Renal cortex interstitium (tissue), 15 donors: ENCODE measurements around the gene TMEM239. TPM values are rescaled to one million over a fixed set of nuclear protein-coding genes. Genes with fewer than 3 reads are reported as not detected.
"Not testable (repeated sequence)": the region's sequence is repeated elsewhere in the genome, so short reads cannot be mapped to it uniquely, and the experiment has no call there.

Experiments used
- DNase-seq, 11 donors: peaks; one replicate each; pipeline ENCODE4 v3.0.0-alpha.2; 2013; ENCODE audit warnings: low read depth in 9 of 11, low spot score in 4 of 11; ENCODE audit errors: extremely low read depth in 1 of 11
- long read RNA-seq, 16 experiments: transcript quantifications; one replicate each; lab custom pipeline, GENCODE V29; 2026
- polyA plus RNA-seq, 3 donors: library from polyadenylated mRNA; unstranded; fragments of 120-200 nt; gene quantifications; one replicate each; pipeline ENCODE4 v1.2.1, GENCODE V29; 2013; ENCODE audit not compliant: insufficient read length in 3 of 3

The TMEM239 gene
- under 1 TPM in 2 of 3 donors, not detected in 1; 0.07 to 0.08 TPM for polyA plus RNA-seq
- long read RNA-seq, donor 1 = 0 reads
- long read RNA-seq, donor 2 = 0 reads
- long read RNA-seq, donor 3 = 0 reads
- long read RNA-seq, donor 4 = 0 reads
- long read RNA-seq, donor 5 = 0 reads
- long read RNA-seq, donor 6 = 0 reads
- long read RNA-seq, donor 7 = 0 reads
- long read RNA-seq, donor 8 = 0 reads
- long read RNA-seq, donor 9 = 0 reads
- long read RNA-seq, donor 10 = 0 reads
- long read RNA-seq, donor 11 = 0 reads
- long read RNA-seq, donor 12 = 0 reads
- long read RNA-seq, donor 13 = 0 reads
- long read RNA-seq, donor 14 = 0 reads
- long read RNA-seq, donor 15 = 0 reads
- long read RNA-seq, donor 16 = 0 reads

DNA sequence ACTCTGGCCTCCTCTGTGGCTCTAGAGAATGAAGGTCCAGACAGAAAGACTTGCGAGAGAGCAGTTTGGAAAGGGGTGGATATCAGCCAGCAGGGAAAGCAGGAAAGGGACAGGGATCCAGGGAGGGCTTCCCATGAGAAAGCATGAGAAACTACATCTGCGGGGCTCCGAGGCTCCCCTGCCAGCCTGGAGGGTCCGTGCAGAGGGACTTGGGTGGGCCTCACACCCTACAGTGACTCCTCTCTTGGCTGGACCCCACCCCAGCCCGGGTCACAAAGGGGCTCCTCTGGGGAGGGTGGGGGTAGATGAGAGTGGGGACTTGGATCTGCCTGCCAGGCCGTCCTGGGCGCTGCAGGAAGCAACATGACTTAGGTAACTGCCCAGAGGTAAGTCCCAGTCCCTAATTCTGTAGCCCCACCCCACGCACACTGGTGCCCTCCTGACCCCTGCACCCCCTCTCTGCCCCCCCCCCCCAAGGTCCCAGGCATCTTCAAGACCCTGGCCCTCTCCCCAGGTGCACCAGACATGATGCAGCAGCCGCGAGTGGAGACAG, at the start of gene TMEM239:
Gene TMEM239 (plus strand): TSS at position 335 of the 553 bp plus-strand sequence. CDS start 191 bp downstream, at position 526.
- DNase-seq = no peak

DNA sequence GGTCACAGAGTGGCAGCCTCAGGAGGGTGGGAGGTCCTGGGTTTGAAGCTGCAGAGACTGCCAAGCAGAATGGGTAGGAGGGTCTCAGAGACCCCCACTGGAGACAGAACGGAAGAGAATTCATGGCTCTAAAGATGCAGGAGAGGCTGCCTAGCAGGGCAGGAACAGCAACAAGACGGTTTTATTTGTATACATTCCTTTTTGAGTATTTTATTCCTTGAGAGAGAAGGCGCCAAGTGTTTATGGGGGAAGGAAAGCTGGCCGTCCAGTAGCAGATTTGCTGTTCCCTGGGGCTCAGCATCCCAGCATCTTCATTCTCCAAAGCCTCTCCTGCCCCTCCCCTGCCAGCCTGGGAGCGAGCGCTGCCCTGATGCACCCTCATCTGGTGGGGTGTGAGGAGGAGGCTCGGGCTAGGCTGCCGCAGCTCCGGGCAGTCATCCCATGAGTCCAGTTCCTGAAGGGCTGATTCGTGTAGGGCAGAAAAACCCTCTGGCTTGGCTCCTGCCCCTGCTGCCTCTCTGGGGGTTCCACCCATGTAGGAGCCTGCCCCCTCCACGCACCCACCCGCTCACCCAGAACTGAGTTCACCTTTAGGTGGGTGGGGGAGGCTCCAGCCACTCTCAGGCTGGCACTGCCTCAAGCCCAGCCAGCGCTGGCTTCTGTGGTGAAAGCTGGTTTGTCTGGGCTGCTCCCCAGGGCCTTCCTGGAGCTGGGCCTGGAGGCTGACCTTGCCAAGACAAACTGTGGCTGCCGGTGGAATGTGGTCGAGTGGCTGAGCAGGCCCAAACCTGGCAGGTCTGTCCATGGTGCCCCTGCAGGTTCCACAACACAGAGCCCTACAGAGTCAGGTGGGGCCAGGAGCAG, 48.2 kb upstream of the TMEM239 start:
- no peak for DNase-seq

DNA sequence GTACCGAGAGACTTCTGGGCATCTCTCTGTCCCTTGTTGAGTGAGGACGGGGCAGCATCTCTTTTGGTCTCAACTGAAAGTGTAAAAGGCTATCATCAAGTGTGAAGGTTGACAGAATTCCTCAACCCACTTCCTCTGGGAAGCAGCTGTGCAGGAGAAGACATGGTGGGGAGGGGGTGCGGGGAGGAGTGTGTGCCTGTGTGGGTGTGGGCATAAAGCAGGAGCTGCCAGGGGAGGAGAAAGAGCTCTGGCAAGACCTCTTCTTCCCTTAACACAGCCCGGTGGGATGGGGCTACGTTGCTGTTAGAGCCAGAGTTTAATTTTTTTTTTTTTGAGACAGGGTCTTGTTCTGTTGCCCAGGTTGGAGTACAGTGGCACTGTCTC, 47.5 kb upstream of the TMEM239 start:
- no peak for DNase-seq

GRCh38 chr20:2770091-2770490, 46.1 kb upstream of the TMEM239 start:
- DNase-seq = not testable (repeated sequence)

- DNase-seq = no peak
Measured at GRCh38 chr20:2771631-2772080, 44.5 kb upstream of the TMEM239 start.

- DNase-seq = no peak
Measured at GRCh38 chr20:2773812-2774211, 42.4 kb upstream of the TMEM239 start.

- DNase-seq = no peak
Measured at GRCh38 chr20:2775139-2775538, 41.0 kb upstream of the TMEM239 start.

DNA sequence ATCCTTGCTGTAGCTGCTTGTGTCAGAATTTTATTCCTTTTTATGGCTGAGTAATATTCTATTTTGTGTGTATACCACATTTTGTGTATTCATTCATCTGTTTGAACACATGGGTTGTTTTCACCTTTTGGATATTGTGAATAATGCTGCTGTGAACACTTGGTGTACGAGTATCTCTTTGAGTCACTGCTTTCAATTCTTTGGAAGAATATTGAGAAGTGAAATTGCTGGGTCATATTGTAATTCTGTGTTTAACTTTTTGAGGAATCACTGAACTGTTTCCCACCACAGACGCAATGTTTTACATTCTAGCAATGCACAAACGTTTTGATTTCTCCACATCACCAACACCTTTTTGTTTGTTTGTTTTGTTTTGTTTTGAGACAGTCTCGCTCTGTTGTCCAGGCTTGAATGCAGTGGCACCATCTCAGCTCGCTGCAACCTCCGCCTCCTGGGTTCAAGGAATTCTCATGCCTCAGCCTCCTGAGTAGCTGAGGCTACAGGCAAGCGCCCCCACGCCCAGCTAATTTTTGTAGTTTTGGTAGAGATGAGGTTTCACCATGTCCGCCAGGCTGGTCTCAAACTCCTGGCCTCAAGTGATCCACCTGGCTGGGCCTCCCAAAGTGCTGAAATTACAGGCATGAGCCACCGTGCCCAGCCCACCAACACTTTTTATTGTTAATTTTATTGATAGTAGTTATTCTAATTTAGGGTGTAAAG, 37.4 kb upstream of the TMEM239 start:
- DNase-seq = no peak

- no peak for DNase-seq
Measured at GRCh38 chr20:2780948-2781347, 35.2 kb upstream of the TMEM239 start.

DNA sequence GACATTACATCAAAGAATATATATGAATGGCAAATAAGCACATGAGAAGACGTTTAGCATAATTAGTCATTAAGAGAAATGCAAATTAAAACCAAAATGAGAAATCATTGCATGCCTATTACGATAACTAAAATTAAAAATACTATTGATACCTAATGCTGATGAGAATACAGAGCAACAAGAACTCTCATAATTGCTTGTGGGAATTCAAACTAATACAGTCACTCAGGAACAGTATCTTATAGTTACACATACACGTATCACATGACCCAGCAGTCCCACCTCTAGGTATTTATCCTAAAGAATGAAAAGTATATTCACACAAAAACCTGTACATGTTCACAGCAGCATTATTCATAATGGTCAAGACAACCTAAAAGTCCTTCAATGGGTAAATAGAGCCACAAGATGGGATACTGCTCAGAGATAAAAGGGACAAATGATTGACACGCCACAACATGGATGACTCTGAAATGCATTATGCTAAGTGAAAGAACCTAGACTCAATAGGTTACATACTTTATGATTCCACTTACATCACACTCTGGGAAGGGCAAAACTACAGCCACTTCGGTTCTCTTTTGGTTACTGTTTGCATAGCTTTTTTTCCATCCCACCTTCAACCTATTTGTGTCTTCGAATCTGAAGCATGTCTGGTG, 32.1 kb upstream of the TMEM239 start:
- no peak for DNase-seq

GRCh38 chr20:2793471-2793870, 22.7 kb upstream of the TMEM239 start:
- no peak for DNase-seq

GRCh38 chr20:2794202-2794748, 21.9 kb upstream of the TMEM239 start:
- DNase-seq = no peak

GRCh38 chr20:2794866-2795447, 21.2 kb upstream of the TMEM239 start:
- no peak for DNase-seq

DNA sequence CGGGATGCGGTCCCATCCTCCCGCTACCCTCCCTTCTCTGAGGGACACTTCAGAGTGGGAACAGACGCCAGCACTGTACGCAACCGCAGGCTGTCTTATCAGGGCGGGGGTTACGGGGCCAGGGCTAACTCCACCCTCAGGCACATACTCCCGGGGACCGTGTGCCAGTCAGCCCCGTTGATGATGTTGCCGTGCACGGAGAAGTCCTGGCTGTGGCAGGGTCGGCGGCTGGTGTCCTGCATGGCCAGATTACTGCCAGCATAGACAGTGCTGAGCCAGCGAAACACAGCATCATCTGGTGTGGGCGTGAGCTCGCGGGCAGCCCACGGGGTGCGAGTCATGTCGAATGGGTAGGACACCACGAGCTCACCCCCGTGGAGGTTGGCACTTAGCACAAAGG, 20.7 kb upstream of the TMEM239 start:
- DNase-seq = no peak

GRCh38 chr20:2796011-2796660, 20.0 kb upstream of the TMEM239 start:
- no peak for DNase-seq

DNA sequence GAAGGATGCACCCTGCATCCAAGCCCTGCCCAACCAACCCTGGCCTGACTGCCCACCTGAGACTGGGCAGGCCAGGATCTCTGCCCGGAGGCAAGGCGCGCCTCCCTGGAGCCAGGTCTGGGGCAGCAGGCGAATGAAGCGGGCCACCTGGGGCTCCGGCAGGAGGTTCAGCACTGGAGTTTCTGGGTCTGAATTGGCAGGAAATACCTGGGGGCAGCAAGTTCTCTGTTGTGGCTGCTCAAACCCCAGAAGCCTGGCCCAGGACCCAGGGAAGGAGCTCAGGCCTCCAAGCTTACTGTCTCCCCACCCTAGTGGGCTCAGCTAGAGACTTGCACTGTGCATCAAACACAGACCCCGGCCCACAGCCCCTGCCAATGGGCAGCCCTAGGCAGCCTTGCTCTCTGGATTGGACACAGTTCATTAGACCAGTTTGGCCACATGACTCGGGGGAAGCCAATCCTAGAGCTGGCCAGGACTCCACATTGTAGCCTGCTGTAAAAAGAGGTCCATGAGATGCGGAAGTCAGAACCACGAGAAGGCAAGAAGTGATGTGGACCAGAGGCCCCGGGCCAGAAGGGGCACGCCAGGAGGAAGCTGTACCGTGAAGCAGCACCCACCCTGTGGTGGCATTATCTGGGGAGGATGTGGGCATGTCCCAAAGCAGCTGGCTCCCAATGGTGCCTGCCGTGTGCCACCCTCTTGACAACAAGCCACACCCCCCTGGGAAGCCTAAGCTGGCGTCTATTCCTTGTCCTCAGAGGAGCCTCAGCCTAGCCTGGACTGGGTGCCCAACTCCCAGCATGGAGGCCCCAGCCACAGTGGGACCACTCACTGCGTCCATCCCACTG, 18.8 kb upstream of the TMEM239 start:
- no peak for DNase-seq
